NCI-H774 (cell line): ENCODE data around the gene IRAK1.

Source experiments
- DNase-seq: peaks from one replicate; lab custom pipeline; 2025; lab: John Stamatoyannopoulos, UW

Gene IRAK1

GRCh38 chrX:153971124-153971449 is 48.6 kb downstream of the IRAK1 start:
- peak; percentile 89 for DNase-seq

- peak; percentile 29 for DNase-seq
These were observed 49.2 kb downstream of the IRAK1 start for GRCh38 chrX:153970357-153971123.

- DNase-seq: no peak
These were observed 49.8 kb downstream of the IRAK1 start for GRCh38 chrX:153969904-153970356.

GRCh38 chrX:153969125-153969903 is 50.4 kb downstream of the IRAK1 start:
- no peak for DNase-seq

- no peak for DNase-seq
These were observed 51.0 kb downstream of the IRAK1 start for GRCh38 chrX:153968754-153969124.

GRCh38 chrX:153968255-153968654 is 51.4 kb downstream of the IRAK1 start:
- no peak for DNase-seq

GRCh38 chrX:153967536-153968224 is 52.0 kb downstream of the IRAK1 start:
- no peak for DNase-seq

- DNase-seq: no peak
These were observed 52.7 kb downstream of the IRAK1 start for GRCh38 chrX:153966841-153967535.

GRCh38 chrX:153966283-153966688 is 53.4 kb downstream of the IRAK1 start:
- no peak for DNase-seq

- no peak for DNase-seq
These were observed 54.3 kb downstream of the IRAK1 start for GRCh38 chrX:153965406-153965805.

- no peak for DNase-seq
These were observed 55.6 kb downstream of the IRAK1 start for GRCh38 chrX:153964105-153964504.

GRCh38 chrX:153963546-153963945 is 56.2 kb downstream of the IRAK1 start:
- DNase-seq: no peak

GRCh38 chrX:153961292-153961691 is 58.4 kb downstream of the IRAK1 start:
- no peak for DNase-seq

GRCh38 chrX:153960786-153961185 is 58.9 kb downstream of the IRAK1 start:
- DNase-seq: no peak
